B cell (primary cell): ENCODE data around the gene TSPAN9. TPM values are rescaled to one million over a fixed set of nuclear protein-coding genes. Genes with fewer than 3 reads are reported as not detected.

Experiments
- ATAC-seq: fragments of 200-7000 bp; cut with Tn5 transposase; one replicate; pipeline ENCODE4 v1.10.0; 2021; ENCODE audit warnings: low read depth, mild to moderate bottlenecking, moderate number of reproducible peaks, moderate library complexity
- CTCF ChIA-PET: fragments of 350-600 bp; sonication (Branson Sonifier 250); formaldehyde crosslinking; loops from one replicate; lab custom pipeline; 2021; ENCODE audit warnings: antibody characterized with exemption, inconsistent platforms; lab: Charles Lee
- POLR2A ChIA-PET: fragments of 350-600 bp; sonication (Branson Sonifier 250); formaldehyde crosslinking; loops from one replicate; lab custom pipeline; 2021; ENCODE audit warnings: antibody characterized with exemption; lab: Charles Lee
- DNase-seq: peaks from one replicate; pipeline ENCODE4 v3.0.0; 2013
- H2AFZ ChIP-seq: 2 replicates; pipeline ENCODE4 v1.6.1; 2012; ENCODE audit warnings: mild to moderate bottlenecking, low read depth, low read length; ENCODE audit not compliant: insufficient read depth, poor library complexity, severe bottlenecking
- H3K27ac ChIP-seq, 2 donors: 1 replicate in 1 of 2; 2 replicates in 1 of 2; pipeline ENCODE4 v1.5.1; 2012 to 2013; ENCODE audit warnings: low read length in 2 of 2, mild to moderate bottlenecking in 2 of 2, moderate library complexity in 1 of 2
- H3K27me3 ChIP-seq, 4 experiments: fragments of 200-600 bp in 1 of 4; sonication (generic) in 1 of 4; replicated peaks in 1 of 4; 1 replicate in 2 of 4; 2 replicates in 2 of 4; pipeline versions ENCODE4 v1.6.1 to v1.7.0; 2013 to 2016; ENCODE audit warnings: low read length in 3 of 4, mild to moderate bottlenecking in 2 of 4, mixed read lengths in 1 of 4, moderate library complexity in 1 of 4; ENCODE audit not compliant: insufficient read depth in 4 of 4, control insufficient read depth in 3 of 4; ENCODE audit errors: control extremely low read depth in 1 of 4
- H3K36me3 ChIP-seq, 2 experiments: replicated peaks in 1 of 2; 1 replicate in 1 of 2; 2 replicates in 1 of 2; pipeline versions ENCODE4 v1.6.1 to v1.7.1; 2013; ENCODE audit warnings: low read length in 1 of 2; ENCODE audit not compliant: insufficient read depth in 2 of 2, control insufficient read depth in 1 of 2; ENCODE audit errors: control extremely low read depth in 1 of 2, extremely low read depth in 1 of 2
- H3K4me1 ChIP-seq, 2 donors: fragments of 200-600 bp in 1 of 2; sonication (generic) in 1 of 2; 1 replicate in 1 of 2; 2 replicates in 1 of 2; pipeline versions ENCODE4 v1.5.1 to v1.6.1; 2013 to 2017; ENCODE audit warnings: low read length in 2 of 2; ENCODE audit not compliant: control insufficient read depth in 2 of 2, insufficient read depth in 2 of 2
- H3K4me2 ChIP-seq: replicated peaks from 2 replicates; pipeline ENCODE3; 2012; ENCODE audit warnings: mild to moderate bottlenecking, low read depth, low read length; ENCODE audit not compliant: poor library complexity, severe bottlenecking
- H3K4me3 ChIP-seq, 5 experiments: fragments of 200-600 bp in 1 of 5; sonication (generic) in 1 of 5; 1 replicate in 3 of 5; 2 replicates in 2 of 5; pipeline versions ENCODE4 v1.5.1 to v1.7.0; 2011 to 2016; ENCODE audit warnings: low read length in 4 of 5, mild to moderate bottlenecking in 4 of 5, low read depth in 2 of 5, control low read depth in 1 of 5, moderate library complexity in 1 of 5; ENCODE audit not compliant: insufficient read depth in 1 of 5; ENCODE audit errors: control extremely low read depth in 1 of 5, extremely low read depth in 1 of 5
- H3K79me2 ChIP-seq: fragments of 200-600 bp; sonication (generic); one replicate; pipeline ENCODE4 v1.6.0; 2016; ENCODE audit warnings: low read length; ENCODE audit not compliant: control insufficient read depth, insufficient read depth
- H3K9ac ChIP-seq: fragments of 200-600 bp; sonication (generic); 2 replicates; pipeline ENCODE4 v1.6.1; 2017; ENCODE audit warnings: mild to moderate bottlenecking, low read length, moderate library complexity
- H3K9me3 ChIP-seq, 3 donors: one replicate each; pipeline versions ENCODE4 v1.6.1 to v1.7.1; 2013; ENCODE audit warnings: low read length in 2 of 3; ENCODE audit not compliant: control insufficient read depth in 2 of 3, insufficient read depth in 1 of 3; ENCODE audit errors: control extremely low read depth in 1 of 3
- H4K20me1 ChIP-seq: 2 replicates; pipeline ENCODE4 v1.6.0; 2012; ENCODE audit warnings: mild to moderate bottlenecking, low read length; ENCODE audit not compliant: insufficient read depth, control insufficient read depth, poor library complexity, severe bottlenecking
- H3K27ac Mint-ChIP-seq: one replicate; pipeline ENCODE4 v1.8.0; 2021; ENCODE audit warnings: mixed read lengths
- H3K27me3 Mint-ChIP-seq: one replicate; pipeline ENCODE4 v1.8.0; 2021; ENCODE audit warnings: mixed read lengths
- H3K4me1 Mint-ChIP-seq: one replicate; pipeline ENCODE4 v1.8.0; 2021; ENCODE audit warnings: mixed read lengths
- H3K4me3 Mint-ChIP-seq: one replicate; pipeline ENCODE4 v1.8.0; 2021; ENCODE audit warnings: mixed read lengths
- H3K9me3 Mint-ChIP-seq: one replicate; pipeline ENCODE4 v1.8.0; 2022; ENCODE audit warnings: mixed read lengths; ENCODE audit not compliant: insufficient read depth
- CTCF ChIP-seq: fragments of 200-600 bp; IDR thresholded peaks from one replicate; pipeline ENCODE4 v1.8.0; 2022; ENCODE audit warnings: antibody characterized with exemption, mild to moderate bottlenecking
- EZH2 ChIP-seq: IDR thresholded peaks from 2 replicates; pipeline ENCODE4 v1.6.1; 2012; ENCODE audit warnings: borderline replicate concordance, low read depth, mild to moderate bottlenecking, moderate library complexity, low read length; ENCODE audit not compliant: insufficient read depth, poor library complexity, severe bottlenecking
- WGBS: methylation state at CpG from one replicate; pipeline ENCODE4 v1.1.5; 2013; ENCODE audit warnings: missing lambda C conversion rate; ENCODE audit not compliant: insufficient coverage; 5-methylcytosine and 5-hydroxymethylcytosine counted together
- intact Hi-C: fragments of 100-400 bp; cut with micrococcal nuclease; formaldehyde crosslinking; loops from one replicate; pipeline ENCODE4 v1.10.0; 2022
- polyA plus RNA-seq: library from polyadenylated mRNA; depleted of rRNA; stranded (reverse); fragments of >200 nt; gene quantifications from 2 replicates; pipeline ENCODE4 v1.2.3, GENCODE V29; 2012
- total RNA-seq, 2 donors: library from RNA; stranded (reverse); fragments of 120-200 nt in 1 of 2; gene quantifications; 1 replicate in 1 of 2; 2 replicates in 1 of 2; pipeline versions ENCODE4 v1.2.3 to v1.2.4, GENCODE V29; 2013 to 2022

Gene TSPAN9
- total and polyA plus RNA-seq, 2 donors (not counting 1 experiment from before 2014, with no cell fraction given): 0.15 to 0.37 TPM

DNA sequence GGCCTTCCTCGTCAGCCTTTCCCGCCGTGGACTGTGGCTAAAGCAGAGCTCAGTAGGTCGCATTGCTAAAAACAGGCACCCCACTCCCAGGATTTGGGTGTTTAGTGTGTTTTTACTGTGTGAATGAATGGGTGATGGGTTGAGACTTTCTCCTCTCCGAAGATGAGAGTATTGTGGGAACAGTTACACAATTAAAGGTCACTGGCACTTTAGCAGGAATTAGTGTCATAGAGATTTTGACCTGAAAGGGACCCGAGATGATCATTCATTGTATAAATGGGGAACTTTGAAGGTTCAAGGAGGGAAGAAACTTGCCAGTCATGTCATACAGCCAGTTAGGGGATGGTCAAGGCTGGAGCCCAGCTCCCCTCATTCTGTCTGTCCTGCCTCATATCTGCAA, 56.9 kb downstream of the TSPAN9 start:
- Histone ChIP-seq H2AFZ (no peak overlapping the region), H3K27ac (no peak overlapping the region), H3K4me2 (no peak overlapping the region), H3K4me3 (no peak overlapping the region), H3K27me3 (peaks cover 0 to 28% (median 5%) of the 10 kb centered on the region in 4 experiments), H3K36me3 (no peaks in the 10 kb centered on the region), H3K9me3 (peaks cover 0 to 7% (median 0%) of the 10 kb centered on the region in 3 donors), H4K20me1 (no peaks in the 10 kb centered on the region), H3K79me2 (no peaks in the 10 kb centered on the region), H3K9ac (no peak overlapping the region), H3K4me1 (peaks cover 13 to 15% of the 10 kb centered on the region in 2 donors)
- ATAC-seq (no peak), DNase-seq (no peak)
- intact Hi-C loops: no loop called here
- Mint-ChIP-seq H3K4me1 (peaks cover 14% of the 10 kb centered on the region), H3K27ac (no peak overlapping the region), H3K9me3 (peaks cover 2% of the 10 kb centered on the region), H3K4me3 (no peak overlapping the region), H3K27me3 (peaks cover 50% of the 10 kb centered on the region)
- ChIA-PET CTCF (interaction anchor here (1.2 to 5.2 kb wide), 4 partner anchors 9 to 141 kb away, joined by 3 to 44 read pairs (median 8); no protein-coding TSS in a partner anchor), POLR2A (no interaction called here)
- TF ChIP-seq EZH2 (no peak), CTCF (no peak)
- WGBS: 94% methylated on average over 4 of the region's 6 CpGs

- H3K27ac ChIP-seq: no peak overlapping the region
- Mint-ChIP-seq H3K4me3 (no peak overlapping the region), H3K4me1 (peaks cover 9% of the 10 kb centered on the region), H3K27me3 (peaks cover 47% of the 10 kb centered on the region), H3K9me3 (no peaks in the 10 kb centered on the region), H3K27ac (no peak overlapping the region)
- WGBS: 83% methylated on average over 13 of the region's 13 CpGs
- no peak overlapping the region for H3K4me3 ChIP-seq
- peaks cover 0 to 26% (median 3%) of the 10 kb centered on the region in 4 experiments for H3K27me3 ChIP-seq
- H3K9me3 ChIP-seq: peaks cover 0 to 5% (median 0%) of the 10 kb centered on the region in 3 donors
- H3K9ac ChIP-seq: no peak overlapping the region
- no peaks in the 10 kb centered on the region for H3K79me2 ChIP-seq
- DNase-seq (no peak), ATAC-seq (no peak)
- H3K4me1 ChIP-seq: peaks cover 8 to 10% of the 10 kb centered on the region in 2 donors
- ChIA-PET CTCF (interaction anchor here (0.7 to 5.2 kb wide), 9 partner anchors 9 to 670 kb away, joined by 3 to 44 read pairs (median 3); no protein-coding TSS in a partner anchor), POLR2A (no interaction called here)
- TF ChIP-seq CTCF (no peak), EZH2 (no peak)
- H3K36me3 ChIP-seq: no peaks in the 10 kb centered on the region
- no peak overlapping the region for H2AFZ ChIP-seq
- no peaks in the 10 kb centered on the region for H4K20me1 ChIP-seq
- no peak overlapping the region for H3K4me2 ChIP-seq
- intact Hi-C loops: loop anchor here (1.0 kb wide), 1 partner anchor 61 kb away; no protein-coding TSS in a partner anchor
These were observed 57.5 kb downstream of the TSPAN9 start for GRCh38 chr12:3134526-3135135.
